Measurements from ENCODE around the gene SAA4.
"Not testable (repeated sequence)": the region's sequence is repeated elsewhere in the genome, so short reads cannot be mapped to it uniquely, and the experiment has no call there.

Gene SAA4

DNA sequence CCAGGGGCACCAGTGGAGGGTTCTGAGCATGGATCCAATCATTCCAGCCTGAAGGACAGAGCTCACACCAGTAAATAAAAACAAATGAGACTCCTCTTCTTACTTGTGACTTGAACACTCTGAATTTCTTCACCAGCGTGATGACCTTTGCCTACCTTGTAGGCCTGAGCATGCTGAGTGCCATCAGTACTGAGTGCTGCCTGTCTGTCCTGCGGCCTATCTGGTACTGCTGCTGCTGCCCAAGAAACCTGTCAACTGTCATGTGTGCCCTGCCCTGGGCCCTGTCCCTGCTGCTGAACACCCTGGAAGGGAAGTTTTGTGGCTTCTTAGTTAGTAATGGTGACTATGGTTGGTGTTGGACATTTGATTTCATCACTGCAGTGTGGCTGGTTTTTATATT is 40.1 kb downstream of the SAA4 start:
- in situ Hi-C loops (cut with MboI; ENCODE audit: low sequenced_read_pairs): no loop called here

DNA sequence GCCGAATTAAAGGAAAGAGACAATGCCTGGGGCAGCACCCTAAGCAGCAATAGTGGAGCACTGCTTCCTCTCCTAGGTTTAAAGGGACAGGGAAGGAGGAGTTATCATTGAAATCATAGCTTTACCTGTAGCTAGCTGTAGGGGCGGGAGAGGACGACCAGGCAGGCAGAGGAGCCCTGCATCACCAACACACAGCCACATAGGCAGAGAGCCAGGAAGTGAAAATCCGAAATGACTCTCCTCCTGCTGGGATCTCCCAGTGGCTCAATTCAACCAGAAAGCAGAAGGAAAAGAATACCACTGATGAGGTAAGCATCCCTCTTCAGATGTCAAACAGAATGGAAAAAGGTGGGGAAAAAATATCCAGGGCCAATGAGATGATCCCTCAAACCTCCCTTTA is 43.6 kb downstream of the SAA4 start:
- in situ Hi-C loops (cut with MboI; ENCODE audit: low sequenced_read_pairs): no loop called here

DNA sequence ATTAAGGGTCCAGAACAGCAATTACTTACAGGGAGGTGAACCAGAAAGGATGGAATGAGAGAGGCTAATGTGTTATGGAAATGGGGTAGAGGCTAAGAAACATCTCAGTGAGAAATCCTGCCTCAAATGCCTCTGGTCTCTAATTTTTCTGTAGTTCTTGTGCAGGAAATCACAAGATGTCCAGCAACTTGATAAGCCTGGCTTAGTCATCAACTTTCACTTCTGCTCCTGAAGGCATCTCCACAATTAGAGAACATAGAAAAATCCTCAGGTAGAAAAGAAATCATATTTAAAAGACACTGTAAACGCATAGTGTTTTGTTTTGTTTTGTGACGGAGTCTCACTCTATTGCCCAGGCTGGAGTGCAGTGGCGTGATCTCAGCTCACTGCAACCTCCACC is 45.2 kb downstream of the SAA4 start:
- in situ Hi-C loops (cut with MboI; ENCODE audit: low sequenced_read_pairs): no loop called here

DNA sequence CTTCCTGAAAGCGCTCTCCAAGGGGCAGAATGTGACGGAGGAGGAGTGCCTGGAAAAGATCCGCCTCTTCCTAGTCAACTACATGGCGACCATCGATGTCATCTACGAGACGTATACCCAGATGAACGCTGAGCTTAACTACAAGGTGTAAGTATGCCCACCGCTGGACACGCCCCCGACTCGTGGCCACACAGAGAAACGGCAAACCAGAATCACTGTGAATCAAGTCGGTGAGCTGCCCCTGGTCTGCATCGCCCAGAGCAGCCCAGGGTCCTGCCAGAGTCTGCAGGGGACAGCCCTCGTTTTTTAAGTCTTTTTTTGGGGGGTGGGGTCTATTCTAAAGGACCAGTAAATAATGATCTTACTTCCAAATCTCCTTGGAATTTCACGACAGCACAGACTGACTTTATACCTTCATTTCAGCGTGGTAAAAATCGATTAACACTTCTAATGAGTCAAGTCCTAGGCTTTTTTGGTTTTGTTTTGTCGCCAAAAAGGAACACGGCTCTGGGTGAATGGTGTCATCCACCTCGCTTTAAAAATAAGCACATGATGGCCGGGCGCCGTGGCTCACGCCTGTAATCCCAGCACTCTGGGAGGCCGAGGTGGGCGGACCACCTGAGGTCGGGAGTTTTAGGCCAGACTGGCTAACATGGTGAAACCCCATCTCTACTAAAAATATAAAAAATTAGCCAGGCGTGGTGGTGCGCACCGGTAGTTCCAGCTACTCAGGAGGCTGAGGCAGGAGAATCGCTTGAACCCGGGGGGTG is 46.9 kb downstream of the SAA4 start:
- in situ Hi-C loops (cut with MboI; ENCODE audit: low sequenced_read_pairs): not testable (repeated sequence)

DNA sequence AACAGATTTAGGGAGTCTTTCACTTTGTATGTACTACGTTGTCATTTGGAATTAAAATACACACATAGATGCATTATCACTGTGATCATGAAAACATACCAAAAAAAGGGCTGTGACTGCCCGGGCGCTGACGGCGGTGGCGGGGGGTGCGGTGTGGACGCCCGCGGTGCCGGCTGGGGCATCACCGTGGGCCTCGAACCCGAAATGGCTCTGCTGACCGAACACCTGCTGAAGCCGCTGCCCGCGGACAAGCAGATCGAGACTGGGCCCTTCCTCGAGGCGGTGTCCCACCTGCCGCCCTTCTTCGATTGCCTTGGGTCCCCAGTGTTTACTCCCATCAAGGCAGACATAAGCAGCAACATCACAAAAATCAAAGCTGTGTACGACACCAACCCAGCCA is 47.8 kb downstream of the SAA4 start:
- in situ Hi-C loops (cut with MboI; ENCODE audit: low sequenced_read_pairs): no loop called here

Measured in HL-60/S4 (cell line).